Ovary (tissue), 3 donors: ENCODE results near the gene FBXL7.

Experiments used
- POLR2A ChIP-seq: fragments of 450-650 bp; IDR thresholded peaks from one replicate; pipeline ENCODE4 v1.6.1; 2017; ENCODE audit warnings: antibody characterized with exemption, mild to moderate bottlenecking, moderate library complexity
- TF ChIP-seq, protein P1 (sequence below), 3 donors: fragments of 450-650 bp in 2 of 3; fragments of 200-600 bp in 1 of 3; IDR thresholded peaks; one replicate each; pipeline versions ENCODE4 v1.5.1 to v1.8.0; 2016 to 2022; ENCODE audit warnings: antibody characterized with exemption in 3 of 3, mild to moderate bottlenecking in 1 of 3
- donor health status: DM: no; HTN: no; CAD: no.

DNA sequence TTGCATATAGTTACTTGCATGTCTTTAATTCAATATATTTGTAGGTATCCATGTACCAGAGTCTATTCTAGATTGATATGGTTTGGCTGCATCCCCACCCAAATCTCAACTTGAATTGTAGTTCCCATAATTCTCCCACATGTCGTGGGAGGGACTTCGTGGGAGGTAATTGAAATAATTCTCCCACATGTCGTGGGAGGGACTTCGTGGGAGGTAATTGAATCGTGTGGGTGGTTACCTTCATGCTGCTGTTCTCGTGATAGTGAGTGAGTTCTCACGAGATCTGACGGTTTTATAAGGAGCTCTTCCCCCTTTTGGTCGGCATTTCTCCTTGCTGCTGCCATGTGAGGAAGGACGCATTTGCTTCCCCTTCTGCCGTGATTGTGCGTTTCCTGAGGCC is 16.5 kb downstream of the FBXL7 start:
- TF ChIP-seq, protein P1, sequence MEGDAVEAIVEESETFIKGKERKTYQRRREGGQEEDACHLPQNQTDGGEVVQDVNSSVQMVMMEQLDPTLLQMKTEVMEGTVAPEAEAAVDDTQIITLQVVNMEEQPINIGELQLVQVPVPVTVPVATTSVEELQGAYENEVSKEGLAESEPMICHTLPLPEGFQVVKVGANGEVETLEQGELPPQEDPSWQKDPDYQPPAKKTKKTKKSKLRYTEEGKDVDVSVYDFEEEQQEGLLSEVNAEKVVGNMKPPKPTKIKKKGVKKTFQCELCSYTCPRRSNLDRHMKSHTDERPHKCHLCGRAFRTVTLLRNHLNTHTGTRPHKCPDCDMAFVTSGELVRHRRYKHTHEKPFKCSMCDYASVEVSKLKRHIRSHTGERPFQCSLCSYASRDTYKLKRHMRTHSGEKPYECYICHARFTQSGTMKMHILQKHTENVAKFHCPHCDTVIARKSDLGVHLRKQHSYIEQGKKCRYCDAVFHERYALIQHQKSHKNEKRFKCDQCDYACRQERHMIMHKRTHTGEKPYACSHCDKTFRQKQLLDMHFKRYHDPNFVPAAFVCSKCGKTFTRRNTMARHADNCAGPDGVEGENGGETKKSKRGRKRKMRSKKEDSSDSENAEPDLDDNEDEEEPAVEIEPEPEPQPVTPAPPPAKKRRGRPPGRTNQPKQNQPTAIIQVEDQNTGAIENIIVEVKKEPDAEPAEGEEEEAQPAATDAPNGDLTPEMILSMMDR (IDR thresholded peaks at IDR 0.05): no peak
- no peak for TF ChIP-seq POLR2A
